Common myeloid progenitor, CD34-positive (primary cell): ENCODE data around the gene ZBTB12.
"Not testable (repeated sequence)": the region's sequence is repeated elsewhere in the genome, so short reads cannot be mapped to it uniquely, and the experiment has no call there.

Experiments
- CTCF ChIA-PET: fragments of 350-600 bp; sonication (Branson Sonifier 250); formaldehyde crosslinking; loops from one replicate; lab custom pipeline; 2021; ENCODE audit warnings: antibody characterized with exemption; lab: Charles Lee
- POLR2A ChIA-PET: fragments of 350-600 bp; sonication (Branson Sonifier 250); formaldehyde crosslinking; loops from one replicate; lab custom pipeline; 2021; ENCODE audit warnings: antibody characterized with exemption; lab: Charles Lee
- DNase-seq, 3 donors: peaks; one replicate each; pipeline versions ENCODE4 v3.0.0 to v3.0.0-alpha.2; 2013
- H3K27ac ChIP-seq, 2 experiments: 1 replicate in 1 of 2; 2 replicates in 1 of 2; pipeline ENCODE4 v1.7.0; 2013; ENCODE audit warnings: inconsistent platforms in 2 of 2, low read length in 2 of 2, mild to moderate bottlenecking in 2 of 2, low read depth in 1 of 2, moderate library complexity in 1 of 2; ENCODE audit not compliant: severe bottlenecking in 2 of 2, insufficient read depth in 1 of 2, poor library complexity in 1 of 2
- H3K27me3 ChIP-seq, 5 experiments: replicated peaks in 2 of 5; 1 replicate in 3 of 5; 2 replicates in 2 of 5; pipeline versions ENCODE4 v1.6.1 to v1.7.0; 2013; ENCODE audit warnings: low read length in 4 of 5, mild to moderate bottlenecking in 2 of 5, moderate library complexity in 2 of 5, inconsistent platforms in 1 of 5; ENCODE audit not compliant: insufficient read depth in 5 of 5, control insufficient read depth in 4 of 5
- H3K36me3 ChIP-seq, 4 experiments: 1 replicate in 2 of 4; 2 replicates in 2 of 4; pipeline versions ENCODE4 v1.6.1 to v1.7.0; 2013; ENCODE audit warnings: low read length in 3 of 4, control low read depth in 1 of 4, mild to moderate bottlenecking in 1 of 4; ENCODE audit not compliant: control insufficient read depth in 4 of 4, insufficient read depth in 4 of 4
- H3K4me1 ChIP-seq, 4 experiments: 1 replicate in 3 of 4; 2 replicates in 1 of 4; pipeline versions ENCODE4 v1.6.1 to v1.7.1; 2013; ENCODE audit warnings: low read length in 3 of 4, mild to moderate bottlenecking in 3 of 4, control low read depth in 1 of 4, inconsistent platforms in 1 of 4, moderate library complexity in 1 of 4; ENCODE audit not compliant: control insufficient read depth in 4 of 4, insufficient read depth in 4 of 4; ENCODE audit errors: control extremely low read depth in 1 of 4
- H3K4me3 ChIP-seq, 7 experiments: 1 replicate in 4 of 7; 2 replicates in 3 of 7; pipeline versions ENCODE4 v1.5.1 to v1.7.0; 2013; ENCODE audit warnings: mild to moderate bottlenecking in 7 of 7, low read length in 6 of 7, moderate library complexity in 6 of 7, inconsistent platforms in 2 of 7, low read depth in 2 of 7, control low read depth in 1 of 7; ENCODE audit not compliant: insufficient read depth in 4 of 7, control insufficient read depth in 1 of 7; ENCODE audit errors: extremely low read depth in 1 of 7
- H3K9me3 ChIP-seq, 5 experiments: 1 replicate in 4 of 5; 2 replicates in 1 of 5; pipeline versions ENCODE4 v1.6.1 to v1.7.1; 2013; ENCODE audit warnings: low read length in 4 of 5, mild to moderate bottlenecking in 2 of 5, inconsistent platforms in 1 of 5, low read depth in 1 of 5, moderate library complexity in 1 of 5; ENCODE audit not compliant: control insufficient read depth in 4 of 5, insufficient read depth in 2 of 5; ENCODE audit errors: control extremely low read depth in 1 of 5
- WGBS: methylation state at CpG from one replicate; pipeline ENCODE4 v1.1.5; 2013; ENCODE audit not compliant: insufficient coverage; 5-methylcytosine and 5-hydroxymethylcytosine counted together

Gene ZBTB12

GRCh38 chr6:31864123-31864562, 37.7 kb downstream of the ZBTB12 start:
- Histone ChIP-seq H3K27ac (peak overlapping the region in 1 of 2 experiments; percentile 89), H3K36me3 (peaks cover 7 to 23% (median 14%) of the 10 kb centered on the region in 4 experiments), H3K4me3 (peak overlapping the region; percentile 41 to 96 (median 85)), H3K4me1 (peaks cover 0 to 29% (median 19%) of the 10 kb centered on the region in 4 experiments)
- not testable (repeated sequence) for H3K27me3 ChIP-seq, H3K9me3 ChIP-seq, DNase-seq
- ChIA-PET CTCF (interaction anchor here (0.6 to 4.0 kb wide), 12 partner anchors 12 to 357 kb away, joined by 3 to 14 read pairs (median 3); partner anchors contain the start of gene ABHD16A), POLR2A (interaction anchor here (0.7 to 1.4 kb wide), 4 partner anchors 34 to 234 kb away, joined by 3 to 8 read pairs (median 5); partner anchors contain the start of gene EHMT2)
- 20% methylated on average over 8 of the region's 16 CpGs for WGBS

- WGBS, result under 1% methylated on average over 53 of the region's 64 CpGs
- peaks cover 0 to 29% (median 19%) of the 10 kb centered on the region in 4 experiments for H3K4me1 ChIP-seq
- H3K27me3 ChIP-seq, result no peaks in the 10 kb centered on the region
- H3K4me3 ChIP-seq, result peak within 1 kb of the TSS; percentile 69 to 96 (median 87)
- no peaks in the 10 kb centered on the region for H3K9me3 ChIP-seq
- POLR2A ChIA-PET, result interaction anchor here (0.6 to 2.2 kb wide), 9 partner anchors 10 to 210 kb away, joined by 3 to 18 read pairs (median 4); partner anchors contain the start of gene BAG6
- CTCF ChIA-PET, result interaction anchor here (0.6 to 4.0 kb wide), 8 partner anchors 13 to 159 kb away, joined by 3 to 14 read pairs (median 3); partner anchors contain the start of gene ABHD16A
- peak within 1 kb of the TSS; percentile 66 to 89 for H3K27ac ChIP-seq
- peak; percentile 100 for DNase-seq
- H3K36me3 ChIP-seq, result peaks cover 9 to 33% (median 14%) of the 10 kb centered on the region in 4 experiments
Observed at GRCh38 chr6:31862344-31863235, 39.3 kb downstream of the ZBTB12 start, which contains the start of gene NEU1. Gene NEU1, minus strand, starts transcription at chr6:31862821. Its CDS starts 45 bp downstream, at chr6:31862776.

GRCh38 chr6:31861919-31862343, 40.0 kb downstream of the ZBTB12 start:
- WGBS, result 59% methylated on average over 15 of the region's 17 CpGs
- POLR2A ChIA-PET, result interaction anchor here (1.0 to 2.2 kb wide), 3 partner anchors 9 to 26 kb away, joined by 3 to 18 read pairs (median 3); no protein-coding TSS in a partner anchor

GRCh38 chr6:31861150-31861549, 40.7 kb downstream of the ZBTB12 start:
- 100% methylated on average over 4 of the region's 7 CpGs for WGBS
- H3K27me3 ChIP-seq, result no peaks in the 10 kb centered on the region
- ChIA-PET CTCF (no interaction called here), POLR2A (no interaction called here)
- no peaks in the 10 kb centered on the region for H3K9me3 ChIP-seq
- peaks cover 0 to 29% (median 19%) of the 10 kb centered on the region in 4 experiments for H3K4me1 ChIP-seq
- DNase-seq, result no peak
- no peak overlapping the region for H3K27ac ChIP-seq
- H3K4me3 ChIP-seq, result no peak overlapping the region
- peaks cover 9 to 39% (median 16%) of the 10 kb centered on the region in 4 experiments for H3K36me3 ChIP-seq

More at GRCh38 chr6:31861919-31862343, 40.0 kb downstream of the ZBTB12 start:
- CTCF ChIA-PET, result interaction anchor here (0.9 to 4.0 kb wide), 2 partner anchors 14 to 23 kb away, joined by 3 to 14 read pairs; no protein-coding TSS in a partner anchor
- DNase-seq, result no peak
- peak overlapping the region; percentile 69 to 96 (median 87) for H3K4me3 ChIP-seq
- H3K36me3 ChIP-seq, result peaks cover 9 to 39% (median 16%) of the 10 kb centered on the region in 4 experiments
- no peaks in the 10 kb centered on the region for H3K27me3 ChIP-seq
- peaks cover 0 to 29% (median 19%) of the 10 kb centered on the region in 4 experiments for H3K4me1 ChIP-seq
- H3K9me3 ChIP-seq, result no peaks in the 10 kb centered on the region
- peak overlapping the region; percentile 50 to 86 for H3K27ac ChIP-seq

GRCh38 chr6:31860349-31860748, 41.5 kb downstream of the ZBTB12 start:
- Histone ChIP-seq H3K4me3 (no peak overlapping the region), H3K27ac (no peak overlapping the region), H3K4me1 (peaks cover 0 to 29% (median 19%) of the 10 kb centered on the region in 4 experiments), H3K27me3 (no peaks in the 10 kb centered on the region), H3K9me3 (no peaks in the 10 kb centered on the region), H3K36me3 (peaks cover 9 to 39% (median 16%) of the 10 kb centered on the region in 4 experiments)
- ChIA-PET POLR2A (no interaction called here), CTCF (interaction anchor here (1.1 to 1.2 kb wide), 2 partner anchors 15 to 22 kb away, joined by 3 to 5 read pairs; no protein-coding TSS in a partner anchor)
- no peak for DNase-seq
- over 99% methylated on average over 13 of the region's 13 CpGs for WGBS

- peaks cover 9 to 39% (median 16%) of the 10 kb centered on the region in 4 experiments for H3K36me3 ChIP-seq
- no peak overlapping the region for H3K4me3 ChIP-seq
- DNase-seq, result no peak
- H3K4me1 ChIP-seq, result peaks cover 0 to 25% (median 19%) of the 10 kb centered on the region in 4 experiments
- ChIA-PET POLR2A (no interaction called here), CTCF (interaction anchor here (1.1 to 1.2 kb wide), 2 partner anchors 14 to 21 kb away, joined by 3 to 5 read pairs; no protein-coding TSS in a partner anchor)
- H3K27me3 ChIP-seq, result no peaks in the 10 kb centered on the region
- WGBS, result 96% methylated on average over 11 of the region's 11 CpGs
- H3K27ac ChIP-seq, result no peak overlapping the region
- H3K9me3 ChIP-seq, result no peaks in the 10 kb centered on the region
Observed at GRCh38 chr6:31859923-31860322, 42.0 kb downstream of the ZBTB12 start.
